VCaP (cell line): ENCODE data around the gene TRAPPC3.

ENCODE experiments used
- H3K27ac ChIP-seq: fragments of 450-650 bp; 2 replicates; pipeline ENCODE4 v1.5.1; 2017
- CTCF ChIP-seq: fragments of 450-650 bp; conservative IDR thresholded peaks from 2 replicates; pipeline ENCODE4 v1.5.1; 2017; ENCODE audit warnings: mild to moderate bottlenecking, moderate library complexity

Gene TRAPPC3

DNA sequence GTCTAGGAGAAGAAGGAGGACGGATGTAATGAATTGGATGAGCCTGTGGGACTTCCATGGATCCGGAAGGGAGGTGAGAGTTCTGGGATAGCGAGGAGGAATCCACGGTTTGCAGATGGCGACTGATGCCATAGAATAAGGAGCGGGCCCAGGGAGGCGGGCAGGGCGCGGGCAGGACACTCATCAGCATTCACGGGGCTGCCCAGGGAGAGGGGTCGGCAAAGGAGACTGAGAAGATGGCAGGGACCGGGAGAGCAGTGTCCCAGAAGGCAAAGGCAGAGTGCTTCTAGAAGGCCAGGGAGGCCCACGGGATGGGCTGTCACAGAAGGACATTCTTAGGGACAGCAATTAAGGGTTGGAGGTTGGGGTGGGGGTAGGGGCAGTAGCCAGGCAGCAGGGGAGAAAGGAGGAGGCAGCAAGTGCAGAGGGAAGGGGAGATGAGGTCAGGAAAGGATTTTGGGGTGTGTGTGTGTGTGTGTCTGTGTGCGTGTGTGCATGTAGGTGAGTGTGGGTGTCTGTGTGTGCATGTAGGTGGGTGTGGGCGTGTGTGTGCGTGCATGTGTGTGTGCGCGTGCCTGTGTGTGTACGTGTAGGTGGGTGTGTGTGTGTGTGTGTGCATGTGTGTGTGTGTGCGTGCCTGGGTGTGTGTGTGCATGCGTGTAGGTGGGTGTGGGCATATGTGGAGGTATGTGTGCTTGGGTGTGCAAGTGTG, 23.1 kb downstream of the TRAPPC3 start:
- TF ChIP-seq CTCF = no peak

GRCh38 chr1:36125129-36125991, 23.9 kb downstream of the TRAPPC3 start, which contains the start of gene COL8A2:
Gene COL8A2 (minus strand): TSS chr1:36125222. CDS start chr1:36100242, 24,980 bp downstream.
- no peak for TF ChIP-seq CTCF

More for the DNA sequence above, 23.1 kb downstream of the TRAPPC3 start:
- no peak overlapping the region for H3K27ac ChIP-seq

GRCh38 chr1:36124404-36125128, 24.7 kb downstream of the TRAPPC3 start:
- H3K27ac ChIP-seq = no peak overlapping the region
- no peak for TF ChIP-seq CTCF

More at GRCh38 chr1:36125129-36125991, 23.9 kb downstream of the TRAPPC3 start, which contains the start of gene COL8A2:
- H3K27ac ChIP-seq = no peak within 1 kb of the TSS

- no peak for TF ChIP-seq CTCF
- H3K27ac ChIP-seq = no peak overlapping the region
These were observed 25.9 kb downstream of the TRAPPC3 start for GRCh38 chr1:36123356-36123755.

DNA sequence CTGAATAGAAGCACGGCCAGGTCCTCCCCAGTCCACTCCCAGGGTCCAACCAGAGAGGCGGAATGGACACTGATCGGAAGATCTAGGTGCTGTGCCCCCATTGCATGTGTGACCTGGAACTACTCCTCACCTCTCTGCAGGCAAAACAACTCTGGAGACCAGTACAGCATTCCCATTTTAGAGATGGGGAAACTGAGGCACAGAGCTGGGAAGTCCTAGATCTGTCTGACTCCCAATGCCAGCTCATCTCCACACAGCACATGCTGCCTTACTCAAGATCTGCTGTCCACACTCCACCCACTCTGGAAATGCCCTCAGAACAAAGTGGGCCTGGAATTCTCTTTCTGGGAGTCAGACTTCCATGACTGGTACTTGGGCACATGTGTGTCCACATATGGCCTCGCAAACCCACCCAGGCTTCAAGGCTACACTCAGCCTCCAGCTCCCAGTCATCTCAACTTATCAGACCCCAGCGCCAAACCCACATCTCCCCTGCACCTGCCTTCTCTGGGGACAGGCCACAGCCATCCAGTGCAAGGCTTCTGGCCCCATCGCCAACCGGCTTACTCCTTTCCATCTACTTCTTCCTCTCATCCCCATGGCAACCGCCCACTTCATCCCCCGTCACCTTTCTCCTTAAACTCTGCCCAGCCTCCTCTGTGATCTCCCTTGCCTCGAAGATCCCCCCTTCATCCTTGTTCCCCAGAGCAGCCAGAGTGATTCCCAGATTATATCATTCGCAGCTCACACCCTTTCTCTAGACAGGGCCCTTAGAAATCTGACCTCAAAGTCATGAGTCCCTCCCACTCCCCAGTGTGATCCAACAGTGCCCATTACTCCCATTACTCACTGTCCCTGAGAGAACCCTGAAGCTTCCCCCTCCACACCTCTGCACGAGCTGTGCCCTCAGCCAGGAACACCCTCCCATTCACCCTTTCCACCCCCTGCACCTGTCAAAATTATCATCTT, 26.9 kb downstream of the TRAPPC3 start:
- TF ChIP-seq CTCF = no peak
- no peak overlapping the region for H3K27ac ChIP-seq

DNA sequence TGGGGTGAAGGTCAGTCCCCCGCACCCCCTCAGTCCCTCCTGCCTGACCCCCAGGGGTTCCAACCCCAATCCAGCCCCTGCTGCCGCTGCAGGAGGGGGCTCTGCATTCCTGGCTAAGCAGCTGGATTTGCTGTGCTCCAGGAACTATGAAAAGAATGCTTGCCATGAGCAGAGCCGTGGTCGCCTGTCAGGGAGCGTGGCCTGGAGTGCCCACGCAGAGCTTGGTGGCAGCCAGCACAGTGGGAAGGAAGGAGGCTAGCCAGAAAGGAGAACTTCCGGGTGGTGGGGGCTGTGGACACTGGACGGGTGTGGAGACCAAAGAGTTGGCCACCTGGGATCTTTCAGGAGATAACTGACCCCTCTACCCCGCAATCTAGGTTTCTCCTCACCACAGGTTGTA, 29.8 kb downstream of the TRAPPC3 start:
- H3K27ac ChIP-seq = no peak overlapping the region
- TF ChIP-seq CTCF = no peak
